Osteoblast (primary cell): ENCODE data around the gene WFDC1. TPM values are rescaled to one million over a fixed set of nuclear protein-coding genes. Genes with fewer than 3 reads are reported as not detected.

Source experiments
- DNase-seq: peaks from one replicate; pipeline ENCODE4 v3.0.0; 2011; ENCODE audit warnings: low spot score, mixed read lengths; ENCODE audit not compliant: insufficient read length; ENCODE audit errors: missing footprints
- H2AFZ ChIP-seq: 2 replicates; pipeline ENCODE4 v1.6.0; 2011; ENCODE audit warnings: mild to moderate bottlenecking, low read length
- H3K27ac ChIP-seq: 2 replicates; pipeline ENCODE4 v1.5.1; 2011; ENCODE audit warnings: mild to moderate bottlenecking, low read depth, low read length, moderate library complexity
- H3K27me3 ChIP-seq: 2 replicates; pipeline ENCODE4 v1.6.0; 2012; ENCODE audit warnings: mild to moderate bottlenecking, control low read depth, inconsistent platforms, low read length, moderate library complexity; ENCODE audit not compliant: insufficient read depth
- H3K36me3 ChIP-seq: 2 replicates; pipeline ENCODE4 v1.5.1; 2011; ENCODE audit warnings: mild to moderate bottlenecking, low read length, control low read depth, moderate library complexity; ENCODE audit not compliant: insufficient read depth
- H3K4me1 ChIP-seq: 2 replicates; pipeline ENCODE4 v1.5.1; 2011; ENCODE audit warnings: mild to moderate bottlenecking, low read length, control low read depth, moderate library complexity; ENCODE audit not compliant: insufficient read depth
- H3K4me2 ChIP-seq: 2 replicates; pipeline ENCODE4 v1.6.0; 2011; ENCODE audit warnings: mild to moderate bottlenecking, low read length; ENCODE audit not compliant: insufficient read depth
- H3K4me3 ChIP-seq: fragments of 200-600 bp; sonication (generic); 3 replicates; pipeline ENCODE4 v1.5.1; 2012; ENCODE audit warnings: mild to moderate bottlenecking, low read length, inconsistent platforms; ENCODE audit not compliant: insufficient read depth
- H3K79me2 ChIP-seq: 2 replicates; pipeline ENCODE4 v1.6.0; 2012; ENCODE audit warnings: mild to moderate bottlenecking, low read length, control low read depth, inconsistent platforms; ENCODE audit not compliant: insufficient read depth
- H3K9me3 ChIP-seq: 2 replicates; pipeline ENCODE4 v1.5.1; 2011; ENCODE audit warnings: low read depth, low read length, control low read depth
- H4K20me1 ChIP-seq: 2 replicates; pipeline ENCODE4 v1.6.0; 2012; ENCODE audit warnings: mild to moderate bottlenecking, low read length, control low read depth; ENCODE audit not compliant: insufficient read depth
- CTCF ChIP-seq: IDR thresholded peaks from 2 replicates; pipeline ENCODE4 v1.5.1; 2011; ENCODE audit warnings: mild to moderate bottlenecking, low read depth, low read length, moderate library complexity; ENCODE audit errors: extremely low read depth
- total RNA-seq: library from RNA; depleted of rRNA; stranded (reverse); fragments of >200 nt; gene quantifications from 2 replicates; pipeline ENCODE4 v1.2.3, GENCODE V29; 2012

The WFDC1 gene
- total RNA-seq, 1 donor, result not detected

- Histone ChIP-seq H3K4me3 (no peak overlapping the region), H3K9me3 (no peaks in the 10 kb centered on the region)
Observed at GRCh38 chr16:84306564-84306963, 11.9 kb downstream of the WFDC1 start.

GRCh38 chr16:84307209-84307954, 12.7 kb downstream of the WFDC1 start:
- Histone ChIP-seq H3K27me3 (peaks cover 5% of the 10 kb centered on the region), H3K36me3 (no peaks in the 10 kb centered on the region), H3K79me2 (no peaks in the 10 kb centered on the region), H3K4me1 (peaks cover 14% of the 10 kb centered on the region), H3K4me2 (no peak overlapping the region), H4K20me1 (no peaks in the 10 kb centered on the region), H3K9me3 (no peaks in the 10 kb centered on the region), H3K27ac (no peak overlapping the region), H3K4me3 (no peak overlapping the region), H2AFZ (no peak overlapping the region)
- TF ChIP-seq CTCF, result no peak
- no peak for DNase-seq

More at GRCh38 chr16:84306564-84306963, 11.9 kb downstream of the WFDC1 start:
- Histone ChIP-seq H3K27ac (no peak overlapping the region), H3K4me1 (peaks cover 16% of the 10 kb centered on the region), H3K79me2 (no peaks in the 10 kb centered on the region), H3K36me3 (no peaks in the 10 kb centered on the region), H2AFZ (no peak overlapping the region), H3K27me3 (peaks cover 7% of the 10 kb centered on the region), H3K4me2 (no peak overlapping the region), H4K20me1 (no peaks in the 10 kb centered on the region)
- DNase-seq, result no peak
- TF ChIP-seq CTCF, result no peak

- Histone ChIP-seq H3K79me2 (no peaks in the 10 kb centered on the region), H4K20me1 (no peaks in the 10 kb centered on the region), H3K36me3 (no peaks in the 10 kb centered on the region), H3K4me1 (peaks cover 6% of the 10 kb centered on the region), H2AFZ (no peak overlapping the region), H3K4me2 (no peak overlapping the region), H3K4me3 (no peak overlapping the region), H3K27ac (no peak overlapping the region), H3K27me3 (peaks cover 8% of the 10 kb centered on the region), H3K9me3 (no peaks in the 10 kb centered on the region)
- DNase-seq, result peak; percentile 95
- TF ChIP-seq CTCF, result peak; percentile 59
Observed at GRCh38 chr16:84308120-84308519, 13.4 kb downstream of the WFDC1 start.

- H3K4me3 ChIP-seq, result no peak overlapping the region
- H3K27me3 ChIP-seq, result peaks cover 8% of the 10 kb centered on the region
- no peaks in the 10 kb centered on the region for H3K4me1 ChIP-seq
- no peaks in the 10 kb centered on the region for H3K9me3 ChIP-seq
- H3K36me3 ChIP-seq, result no peaks in the 10 kb centered on the region
- H3K27ac ChIP-seq, result no peak overlapping the region
- DNase-seq, result no peak
- no peaks in the 10 kb centered on the region for H4K20me1 ChIP-seq
- H3K4me2 ChIP-seq, result no peak overlapping the region
- no peak overlapping the region for H2AFZ ChIP-seq
- no peak for TF ChIP-seq CTCF
- H3K79me2 ChIP-seq, result no peaks in the 10 kb centered on the region
Observed at GRCh38 chr16:84310642-84311041, 16.0 kb downstream of the WFDC1 start.
